Endothelial cell of umbilical vein (primary cell): ENCODE measurements around the gene SCTR.

Source experiments
- POLR2A ChIP-seq: IDR thresholded peaks from 2 replicates; pipeline ENCODE4 v1.6.1; 2012; ENCODE audit warnings: low read depth, mild to moderate bottlenecking, control low read depth, low read length
- TF ChIP-seq, protein P1 (sequence below), 2 donors: IDR thresholded peaks; 1 replicate in 1 of 2; 2 replicates in 1 of 2; pipeline ENCODE4 v1.5.1; 2011; ENCODE audit warnings: low read length in 2 of 2, mild to moderate bottlenecking in 2 of 2, moderate library complexity in 2 of 2, control low read depth in 1 of 2, inconsistent platforms in 1 of 2, low read depth in 1 of 2; ENCODE audit not compliant: insufficient read depth in 1 of 2; ENCODE audit errors: extremely low read depth in 1 of 2

DNA sequence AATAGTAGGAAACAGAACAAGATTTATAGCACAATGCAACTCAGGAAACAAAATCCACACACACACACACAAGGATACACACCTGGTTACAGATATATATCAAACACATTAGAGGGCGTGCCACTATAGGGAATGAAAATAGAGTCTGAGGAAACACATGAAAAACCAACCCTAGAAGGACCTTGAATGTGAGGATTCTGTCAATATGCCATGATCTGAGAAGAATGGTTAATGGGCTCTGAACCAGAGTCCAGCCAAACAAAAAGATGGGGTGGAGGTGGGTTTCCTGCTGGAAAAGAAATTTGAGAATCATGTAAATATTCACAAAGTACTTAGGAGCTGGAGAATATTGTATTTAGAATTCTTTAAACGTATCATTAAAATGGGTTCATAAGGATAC is 100.5 kb downstream of the SCTR start:
- TF ChIP-seq POLR2A: no peak
- TF ChIP-seq, protein P1, sequence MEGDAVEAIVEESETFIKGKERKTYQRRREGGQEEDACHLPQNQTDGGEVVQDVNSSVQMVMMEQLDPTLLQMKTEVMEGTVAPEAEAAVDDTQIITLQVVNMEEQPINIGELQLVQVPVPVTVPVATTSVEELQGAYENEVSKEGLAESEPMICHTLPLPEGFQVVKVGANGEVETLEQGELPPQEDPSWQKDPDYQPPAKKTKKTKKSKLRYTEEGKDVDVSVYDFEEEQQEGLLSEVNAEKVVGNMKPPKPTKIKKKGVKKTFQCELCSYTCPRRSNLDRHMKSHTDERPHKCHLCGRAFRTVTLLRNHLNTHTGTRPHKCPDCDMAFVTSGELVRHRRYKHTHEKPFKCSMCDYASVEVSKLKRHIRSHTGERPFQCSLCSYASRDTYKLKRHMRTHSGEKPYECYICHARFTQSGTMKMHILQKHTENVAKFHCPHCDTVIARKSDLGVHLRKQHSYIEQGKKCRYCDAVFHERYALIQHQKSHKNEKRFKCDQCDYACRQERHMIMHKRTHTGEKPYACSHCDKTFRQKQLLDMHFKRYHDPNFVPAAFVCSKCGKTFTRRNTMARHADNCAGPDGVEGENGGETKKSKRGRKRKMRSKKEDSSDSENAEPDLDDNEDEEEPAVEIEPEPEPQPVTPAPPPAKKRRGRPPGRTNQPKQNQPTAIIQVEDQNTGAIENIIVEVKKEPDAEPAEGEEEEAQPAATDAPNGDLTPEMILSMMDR (IDR thresholded peaks at IDR 0.05; ENCODE audit: extremely low read depth in 1 of 2, insufficient read depth in 1 of 2, low read depth in 1 of 2, low read length in 2 of 2): no peak
